Kidney epithelial cell (primary cell): ENCODE measurements around the gene WFIKKN1. TPM values are rescaled to one million over a fixed set of nuclear protein-coding genes. Genes with fewer than 3 reads are reported as not detected.

Experiments
- DNase-seq: peaks from one replicate; pipeline ENCODE4 v3.0.0-alpha.2; 2010; ENCODE audit warnings: low read depth
- H3K27me3 ChIP-seq: 2 replicates; pipeline ENCODE4 v1.6.0; 2011; ENCODE audit warnings: low read length; ENCODE audit not compliant: control insufficient read depth, insufficient read depth
- H3K36me3 ChIP-seq: 2 replicates; pipeline ENCODE4 v1.5.1; 2011; ENCODE audit warnings: low read length; ENCODE audit not compliant: control insufficient read depth, insufficient read depth
- H3K4me3 ChIP-seq: 2 replicates; pipeline ENCODE4 v1.5.1; 2011; ENCODE audit warnings: low read depth, mild to moderate bottlenecking, control low read depth, low read length
- total RNA-seq: library from RNA; depleted of rRNA; stranded (reverse); fragments of >200 nt; gene quantifications from 2 replicates; pipeline ENCODE4 v1.2.3, GENCODE V29; 2015
- TF ChIP-seq, protein P1 (sequence below): IDR thresholded peaks from 2 replicates; pipeline ENCODE4 v1.5.1; 2011; ENCODE audit warnings: mild to moderate bottlenecking, moderate library complexity, low read length, control low read depth, inconsistent platforms; ENCODE audit not compliant: insufficient read depth, poor library complexity, severe bottlenecking

Gene WFIKKN1
- total RNA-seq, 1 donor from 2014 or later, result 0.08 TPM

DNA sequence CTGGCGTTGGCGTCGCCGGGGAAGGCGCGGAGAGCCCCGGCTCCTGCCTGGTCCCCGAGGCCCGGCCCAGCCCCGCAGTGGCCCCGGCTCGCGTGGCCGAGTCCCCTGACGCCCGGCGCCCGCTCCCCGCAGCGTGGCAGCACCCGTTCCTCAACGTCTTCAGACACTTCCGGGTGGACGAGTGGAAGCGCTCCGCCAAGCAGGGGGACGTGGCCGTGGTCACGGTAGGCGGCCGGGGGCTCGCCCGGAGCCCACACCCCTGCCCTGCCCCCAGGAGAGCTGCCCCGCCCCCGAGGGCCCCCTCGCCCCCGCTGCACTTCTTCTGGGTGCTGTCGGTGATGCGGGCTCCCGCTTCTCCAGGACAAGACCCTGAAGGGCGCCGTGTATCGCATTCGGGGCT, 18.8 kb downstream of the WFIKKN1 start:
- H3K27me3 ChIP-seq, result no peaks in the 10 kb centered on the region
- no peaks in the 10 kb centered on the region for H3K36me3 ChIP-seq
- TF ChIP-seq, protein P1, sequence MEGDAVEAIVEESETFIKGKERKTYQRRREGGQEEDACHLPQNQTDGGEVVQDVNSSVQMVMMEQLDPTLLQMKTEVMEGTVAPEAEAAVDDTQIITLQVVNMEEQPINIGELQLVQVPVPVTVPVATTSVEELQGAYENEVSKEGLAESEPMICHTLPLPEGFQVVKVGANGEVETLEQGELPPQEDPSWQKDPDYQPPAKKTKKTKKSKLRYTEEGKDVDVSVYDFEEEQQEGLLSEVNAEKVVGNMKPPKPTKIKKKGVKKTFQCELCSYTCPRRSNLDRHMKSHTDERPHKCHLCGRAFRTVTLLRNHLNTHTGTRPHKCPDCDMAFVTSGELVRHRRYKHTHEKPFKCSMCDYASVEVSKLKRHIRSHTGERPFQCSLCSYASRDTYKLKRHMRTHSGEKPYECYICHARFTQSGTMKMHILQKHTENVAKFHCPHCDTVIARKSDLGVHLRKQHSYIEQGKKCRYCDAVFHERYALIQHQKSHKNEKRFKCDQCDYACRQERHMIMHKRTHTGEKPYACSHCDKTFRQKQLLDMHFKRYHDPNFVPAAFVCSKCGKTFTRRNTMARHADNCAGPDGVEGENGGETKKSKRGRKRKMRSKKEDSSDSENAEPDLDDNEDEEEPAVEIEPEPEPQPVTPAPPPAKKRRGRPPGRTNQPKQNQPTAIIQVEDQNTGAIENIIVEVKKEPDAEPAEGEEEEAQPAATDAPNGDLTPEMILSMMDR, result no peak
- H3K4me3 ChIP-seq, result peak overlapping the region; percentile 53
- DNase-seq, result no peak

DNA sequence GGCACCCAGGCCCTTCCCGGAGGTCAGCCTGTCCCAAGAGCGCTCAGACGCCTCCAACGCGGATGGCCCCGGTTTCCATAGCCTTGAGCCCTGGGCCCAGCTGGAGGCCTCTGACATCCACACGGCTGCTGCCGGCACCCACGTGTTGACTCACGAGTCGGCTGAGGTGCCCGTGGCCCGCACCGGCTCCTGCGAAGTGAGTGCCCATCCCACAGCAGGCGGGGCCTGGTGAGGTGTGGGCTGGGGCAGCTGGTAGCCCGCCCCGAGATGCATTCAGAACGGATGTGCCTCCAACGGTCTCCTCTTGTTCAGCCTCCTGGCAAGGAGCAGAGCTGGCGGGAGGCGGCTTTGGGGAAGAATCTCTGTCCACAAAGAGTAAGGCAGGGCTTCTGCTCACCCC, 21.1 kb downstream of the WFIKKN1 start:
- no peak overlapping the region for H3K4me3 ChIP-seq
- no peaks in the 10 kb centered on the region for H3K27me3 ChIP-seq
- H3K36me3 ChIP-seq, result no peaks in the 10 kb centered on the region
- DNase-seq, result no peak
- TF ChIP-seq, protein P1, result no peak

GRCh38 chr16:652454-653305, 21.9 kb downstream of the WFIKKN1 start:
- DNase-seq, result no peak
- TF ChIP-seq, protein P1, result no peak
- H3K27me3 ChIP-seq, result no peaks in the 10 kb centered on the region

GRCh38 chr16:654034-654433, 23.2 kb downstream of the WFIKKN1 start:
- Histone ChIP-seq H3K4me3 (no peak overlapping the region), H3K36me3 (no peaks in the 10 kb centered on the region), H3K27me3 (no peaks in the 10 kb centered on the region)
- TF ChIP-seq, protein P1, result no peak
- no peak for DNase-seq

More at GRCh38 chr16:652454-653305, 21.9 kb downstream of the WFIKKN1 start:
- H3K36me3 ChIP-seq, result no peaks in the 10 kb centered on the region
- no peak overlapping the region for H3K4me3 ChIP-seq

GRCh38 chr16:657487-657886, 26.7 kb downstream of the WFIKKN1 start:
- H3K27me3 ChIP-seq, result no peaks in the 10 kb centered on the region
- TF ChIP-seq, protein P1, result no peak
- H3K36me3 ChIP-seq, result no peaks in the 10 kb centered on the region
- H3K4me3 ChIP-seq, result no peak overlapping the region
- no peak for DNase-seq
